ENCODE results near the gene CHAT.

CHAT gene

DNA sequence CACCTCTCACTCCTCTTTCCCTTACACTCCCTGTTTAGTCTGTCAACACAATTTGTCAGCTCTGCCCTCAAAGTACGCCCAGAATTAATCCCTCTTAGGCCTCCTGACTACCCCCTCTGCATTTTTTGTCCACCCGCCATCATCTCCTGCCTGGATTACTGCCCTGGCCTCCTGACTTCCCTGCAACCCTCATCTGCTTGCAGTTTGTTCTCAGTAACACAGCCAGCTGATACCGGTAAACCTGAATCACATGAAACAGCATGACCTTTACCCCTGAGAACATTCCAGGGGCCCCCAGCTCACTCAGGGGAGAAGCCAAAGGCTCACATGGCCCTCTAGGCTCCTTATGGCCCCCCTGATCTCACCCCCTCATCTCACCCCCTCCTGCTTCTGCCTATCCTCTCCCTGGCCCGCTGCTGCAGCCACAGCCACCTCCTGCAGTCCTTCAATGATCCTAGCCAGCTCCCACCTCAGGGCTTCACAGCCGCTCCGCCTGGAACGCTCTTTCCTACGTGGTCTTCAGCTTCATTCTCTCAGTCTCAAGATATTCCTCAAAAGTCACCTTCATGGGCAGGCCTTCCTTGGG lies 74.5 kb downstream of the CHAT start:
- TF ChIP-seq, protein P1, sequence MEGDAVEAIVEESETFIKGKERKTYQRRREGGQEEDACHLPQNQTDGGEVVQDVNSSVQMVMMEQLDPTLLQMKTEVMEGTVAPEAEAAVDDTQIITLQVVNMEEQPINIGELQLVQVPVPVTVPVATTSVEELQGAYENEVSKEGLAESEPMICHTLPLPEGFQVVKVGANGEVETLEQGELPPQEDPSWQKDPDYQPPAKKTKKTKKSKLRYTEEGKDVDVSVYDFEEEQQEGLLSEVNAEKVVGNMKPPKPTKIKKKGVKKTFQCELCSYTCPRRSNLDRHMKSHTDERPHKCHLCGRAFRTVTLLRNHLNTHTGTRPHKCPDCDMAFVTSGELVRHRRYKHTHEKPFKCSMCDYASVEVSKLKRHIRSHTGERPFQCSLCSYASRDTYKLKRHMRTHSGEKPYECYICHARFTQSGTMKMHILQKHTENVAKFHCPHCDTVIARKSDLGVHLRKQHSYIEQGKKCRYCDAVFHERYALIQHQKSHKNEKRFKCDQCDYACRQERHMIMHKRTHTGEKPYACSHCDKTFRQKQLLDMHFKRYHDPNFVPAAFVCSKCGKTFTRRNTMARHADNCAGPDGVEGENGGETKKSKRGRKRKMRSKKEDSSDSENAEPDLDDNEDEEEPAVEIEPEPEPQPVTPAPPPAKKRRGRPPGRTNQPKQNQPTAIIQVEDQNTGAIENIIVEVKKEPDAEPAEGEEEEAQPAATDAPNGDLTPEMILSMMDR (IDR thresholded peaks at IDR 0.05) = no peak

DNA sequence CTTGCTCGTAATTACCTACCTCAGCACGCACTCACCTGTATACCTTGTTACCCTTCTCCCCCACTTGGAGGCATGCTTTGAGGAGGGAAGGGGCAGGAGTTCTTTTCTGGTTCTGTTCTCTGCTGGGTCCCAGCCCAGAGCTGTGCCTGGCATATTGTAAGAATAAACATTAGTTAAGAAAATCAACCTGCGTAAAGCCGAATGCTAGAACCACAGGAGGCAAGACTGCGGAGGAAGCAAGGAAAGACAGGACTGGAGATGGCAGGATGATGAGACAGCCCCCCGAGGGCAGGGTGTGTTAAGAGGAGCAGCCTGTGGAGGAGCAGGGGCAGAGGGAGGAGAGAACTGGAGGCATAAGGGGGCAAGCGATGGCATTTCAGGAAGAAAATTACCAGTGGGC lies 75.1 kb downstream of the CHAT start:
- TF ChIP-seq, protein P1 (IDR thresholded peaks at IDR 0.05) = no peak

- TF ChIP-seq, protein P1 (IDR thresholded peaks at IDR 0.05) = no peak
These were observed 76.2 kb downstream of the CHAT start for GRCh38 chr10:49689882-49690510.

- TF ChIP-seq, protein P1 (IDR thresholded peaks at IDR 0.05) = no peak
These were observed 77.0 kb downstream of the CHAT start for GRCh38 chr10:49690698-49691356.

- TF ChIP-seq, protein P1 (IDR thresholded peaks at IDR 0.05) = no peak
These were observed 77.8 kb downstream of the CHAT start for GRCh38 chr10:49691588-49691987.

GRCh38 chr10:49694466-49694865 lies 80.6 kb downstream of the CHAT start:
- TF ChIP-seq, protein P1 (IDR thresholded peaks at IDR 0.05) = no peak

DNA sequence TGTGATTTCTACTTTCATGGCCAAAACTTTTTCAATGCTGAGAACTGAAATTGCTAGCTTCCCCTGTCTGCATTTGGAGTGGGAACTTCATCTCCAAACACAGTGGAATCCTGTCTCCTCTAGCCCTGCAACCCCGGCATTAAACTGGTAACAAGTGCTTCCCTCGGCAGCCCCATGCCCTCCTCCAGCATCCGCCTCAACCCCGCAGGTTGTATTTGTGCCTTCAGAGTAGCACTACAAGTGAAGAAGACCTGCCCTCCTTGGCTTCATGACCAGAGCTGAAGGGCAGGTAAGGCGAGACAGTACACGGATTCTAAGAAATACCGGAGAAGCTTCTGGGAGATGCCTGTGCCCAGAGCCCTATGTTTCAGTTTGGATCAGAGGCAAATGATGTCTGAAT lies 82.5 kb downstream of the CHAT start:
- TF ChIP-seq, protein P1 (IDR thresholded peaks at IDR 0.05) = no peak

Measured in LNCAP (cell line).